ENCODE measurements around the gene KCNC3. TPM values are rescaled to one million over a fixed set of nuclear protein-coding genes. Genes with fewer than 3 reads are reported as not detected.

KCNC3 gene
- total RNA-seq, 2 experiments from 2014 or later = 7.4 to 23.4 TPM

- BruUV-seq (replicated peaks) = no TSS peak
- ChIA-PET CTCF (ENCODE audit: unreplicated experiment) (no interaction called here), POLR2A (no interaction called here)
Observed at GRCh38 chr19:50269653-50270052, 59.5 kb downstream of the KCNC3 start.

GRCh38 chr19:50268501-50268900 is 60.7 kb downstream of the KCNC3 start:
- Histone ChIP-seq H3K4me1 (ENCODE audit: insufficient read depth, low read length, poor library complexity, severe bottlenecking) (peaks cover 4% of the 10 kb centered on the region), H3K4me3 (ENCODE audit: low read depth, low read length, poor library complexity, severe bottlenecking) (no peak overlapping the region), H3K27ac (ENCODE audit: low read depth, low read length, poor library complexity, severe bottlenecking) (no peak overlapping the region), H3K4me2 (ENCODE audit: low read length) (no peak overlapping the region), H3K9me3 (ENCODE audit: low read length) (no peaks in the 10 kb centered on the region), H2AFZ (ENCODE audit: low read length) (no peak overlapping the region), H3K36me3 (ENCODE audit: insufficient read depth, low read length) (no peaks in the 10 kb centered on the region), H3K9me2 (ENCODE audit: insufficient read depth, low read length) (no peaks in the 10 kb centered on the region), H3K79me2 (ENCODE audit: insufficient read depth, low read depth, low read length) (no peaks in the 10 kb centered on the region), H4K20me1 (ENCODE audit: insufficient read depth, low read length) (no peaks in the 10 kb centered on the region)
- TF ChIP-seq CTCF (conservative IDR thresholded peaks at IDR 0.05; ENCODE audit: low read length) (no peak), EZH2phosphoT487 (IDR thresholded peaks at IDR 0.05; ENCODE audit: borderline replicate concordance, low read depth, low read length) (no peak)
- no TSS peak for BruUV-seq (replicated peaks)
- CTCF ChIA-PET (ENCODE audit: unreplicated experiment) = no interaction called here
- intact Hi-C loops (cut with micrococcal nuclease; ENCODE audit: unreplicated experiment) = no loop called here
- no peak for DNase-seq (ENCODE audit: low spot score)
- POLR2A ChIA-PET = no interaction called here

More at GRCh38 chr19:50269653-50270052, 59.5 kb downstream of the KCNC3 start:
- Histone ChIP-seq H3K79me2 (ENCODE audit: insufficient read depth, low read depth, low read length) (no peaks in the 10 kb centered on the region), H4K20me1 (ENCODE audit: insufficient read depth, low read length) (no peaks in the 10 kb centered on the region), H3K36me3 (ENCODE audit: insufficient read depth, low read length) (no peaks in the 10 kb centered on the region), H3K4me1 (ENCODE audit: insufficient read depth, low read length, poor library complexity, severe bottlenecking) (peaks cover 4% of the 10 kb centered on the region), H3K4me2 (ENCODE audit: low read length) (no peak overlapping the region), H3K27ac (ENCODE audit: low read depth, low read length, poor library complexity, severe bottlenecking) (no peak overlapping the region), H3K9me3 (ENCODE audit: low read length) (no peaks in the 10 kb centered on the region), H2AFZ (ENCODE audit: low read length) (no peak overlapping the region), H3K9me2 (ENCODE audit: insufficient read depth, low read length) (no peaks in the 10 kb centered on the region), H3K4me3 (ENCODE audit: low read depth, low read length, poor library complexity, severe bottlenecking) (no peak overlapping the region)
- no peak for DNase-seq (ENCODE audit: low spot score)
- intact Hi-C loops (cut with micrococcal nuclease; ENCODE audit: unreplicated experiment) = no loop called here
- TF ChIP-seq EZH2phosphoT487 (IDR thresholded peaks at IDR 0.05; ENCODE audit: borderline replicate concordance, low read depth, low read length) (no peak), CTCF (conservative IDR thresholded peaks at IDR 0.05; ENCODE audit: low read length) (no peak)

- no peak overlapping the region for H3K4me2 ChIP-seq (ENCODE audit: low read length)
- intact Hi-C loops (cut with micrococcal nuclease; ENCODE audit: unreplicated experiment) = no loop called here
- TF ChIP-seq CTCF (conservative IDR thresholded peaks at IDR 0.05; ENCODE audit: low read length) = no peak
- no peak for TF ChIP-seq EZH2phosphoT487 (IDR thresholded peaks at IDR 0.05; ENCODE audit: borderline replicate concordance, low read depth, low read length)
- no peaks in the 10 kb centered on the region for H3K79me2 ChIP-seq (ENCODE audit: insufficient read depth, low read depth, low read length)
- no peaks in the 10 kb centered on the region for H3K36me3 ChIP-seq (ENCODE audit: insufficient read depth, low read length)
- H3K27ac ChIP-seq (ENCODE audit: low read depth, low read length, poor library complexity, severe bottlenecking) = no peak overlapping the region
- no peaks in the 10 kb centered on the region for H3K9me2 ChIP-seq (ENCODE audit: insufficient read depth, low read length)
- no peak overlapping the region for H3K4me3 ChIP-seq (ENCODE audit: low read depth, low read length, poor library complexity, severe bottlenecking)
- H3K9me3 ChIP-seq (ENCODE audit: low read length) = no peaks in the 10 kb centered on the region
- H4K20me1 ChIP-seq (ENCODE audit: insufficient read depth, low read length) = no peaks in the 10 kb centered on the region
- H3K4me1 ChIP-seq (ENCODE audit: insufficient read depth, low read length, poor library complexity, severe bottlenecking) = peaks cover 4% of the 10 kb centered on the region
- ChIA-PET POLR2A (no interaction called here), CTCF (ENCODE audit: unreplicated experiment) (no interaction called here)
- no peak overlapping the region for H2AFZ ChIP-seq (ENCODE audit: low read length)
- no TSS peak for BruUV-seq (replicated peaks)
- DNase-seq (ENCODE audit: low spot score) = no peak
Observed at GRCh38 chr19:50268041-50268440, 61.1 kb downstream of the KCNC3 start.
